GM21528 (cell line): Measurements from ENCODE around the gene CEBPE.

Source experiments
- ATAC-seq: cut with Tn5 transposase; IDR thresholded peaks from one replicate; pipeline ENCODE4 v1.9.1; 2021; ENCODE audit warnings: mild to moderate bottlenecking, moderate library complexity; ENCODE audit not compliant: unreplicated experiment, low FRiP score

The CEBPE gene

GRCh38 chr14:23145794-23146350 is 26.8 kb upstream of the CEBPE start:
- no peak for ATAC-seq

- ATAC-seq: no peak
Observed at GRCh38 chr14:23143911-23144310, 24.9 kb upstream of the CEBPE start.

DNA sequence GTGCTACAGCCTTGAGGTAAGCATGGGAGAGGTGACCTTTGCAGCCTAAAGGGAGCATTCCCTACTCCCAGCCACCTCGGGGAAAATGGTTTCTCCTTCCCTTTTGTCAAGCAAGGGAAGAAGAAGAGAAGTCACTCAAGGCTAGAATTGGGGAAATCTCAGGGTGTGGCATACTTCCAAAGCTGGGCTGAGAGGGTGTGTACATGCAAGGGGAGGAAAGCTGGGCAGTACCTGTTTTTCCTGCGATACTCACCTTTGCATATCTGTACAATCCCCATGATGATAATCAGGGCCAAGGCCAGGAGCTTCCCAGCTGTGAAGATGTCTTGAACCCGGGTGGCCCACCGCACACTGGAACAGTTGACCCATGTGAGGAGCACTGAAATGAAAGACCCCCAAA is 23.8 kb upstream of the CEBPE start:
- no peak for ATAC-seq

- ATAC-seq: no peak
Observed at GRCh38 chr14:23141706-23142444, 22.8 kb upstream of the CEBPE start.

GRCh38 chr14:23140371-23140770 is 21.3 kb upstream of the CEBPE start:
- no peak for ATAC-seq

DNA sequence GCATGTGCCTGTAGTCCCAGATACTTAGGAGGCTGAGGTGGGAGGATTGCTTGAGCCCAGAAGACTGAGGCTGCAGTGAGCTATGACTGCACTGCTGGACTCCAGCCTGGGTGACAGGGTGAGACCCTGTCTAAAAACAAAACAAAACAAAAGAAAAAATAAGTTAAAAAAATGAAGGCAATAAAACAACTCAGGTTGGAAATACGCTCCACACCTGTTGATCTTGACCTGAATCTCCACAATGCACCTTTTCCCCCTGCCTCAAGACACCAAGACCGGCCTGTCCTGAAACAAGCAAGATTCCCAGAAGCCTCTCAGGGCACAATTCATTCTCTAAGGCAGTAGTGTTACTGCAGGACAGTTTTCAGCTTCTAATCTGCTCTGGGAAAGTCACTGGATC is 20.8 kb upstream of the CEBPE start:
- ATAC-seq: no peak

DNA sequence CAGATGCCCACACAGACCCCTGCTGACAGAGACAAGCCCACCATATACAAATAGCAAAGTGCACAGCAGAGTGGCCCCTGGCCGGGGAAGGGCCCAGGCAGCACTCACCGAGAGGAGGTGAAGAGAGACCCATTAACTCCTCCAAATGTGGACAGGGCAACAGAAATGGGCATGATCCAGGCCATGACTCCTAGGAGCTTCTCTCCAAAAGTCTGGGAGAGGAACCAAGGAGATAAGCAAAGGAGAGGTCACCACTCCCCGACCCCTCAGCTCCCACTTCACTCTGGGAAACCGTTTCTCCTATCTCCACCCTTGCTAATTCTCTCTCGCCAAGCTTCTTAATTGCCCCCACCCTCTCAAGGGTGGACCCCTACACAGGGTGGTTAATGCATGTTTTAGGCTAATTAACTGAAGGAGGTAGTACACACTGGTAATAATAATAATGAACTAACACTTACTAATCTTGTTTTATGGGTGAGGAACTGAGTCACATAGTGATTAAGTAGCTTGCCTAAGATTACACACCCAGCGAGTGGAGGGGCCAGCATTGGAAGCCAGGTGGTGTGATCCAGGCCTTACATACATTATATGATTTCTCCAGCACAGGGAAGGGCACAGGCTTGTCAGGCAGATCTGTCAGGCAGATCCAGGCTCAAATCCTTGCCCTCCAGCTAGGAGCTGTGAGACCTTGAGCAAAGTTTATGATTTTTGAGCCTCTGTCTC is 18.9 kb upstream of the CEBPE start:
- ATAC-seq: no peak

- ATAC-seq: no peak
Observed at GRCh38 chr14:23137192-23137812, 18.2 kb upstream of the CEBPE start.

- ATAC-seq: no peak
Observed at GRCh38 chr14:23136566-23137133, 17.6 kb upstream of the CEBPE start.

GRCh38 chr14:23132970-23133369 is 13.9 kb upstream of the CEBPE start:
- ATAC-seq: no peak

DNA sequence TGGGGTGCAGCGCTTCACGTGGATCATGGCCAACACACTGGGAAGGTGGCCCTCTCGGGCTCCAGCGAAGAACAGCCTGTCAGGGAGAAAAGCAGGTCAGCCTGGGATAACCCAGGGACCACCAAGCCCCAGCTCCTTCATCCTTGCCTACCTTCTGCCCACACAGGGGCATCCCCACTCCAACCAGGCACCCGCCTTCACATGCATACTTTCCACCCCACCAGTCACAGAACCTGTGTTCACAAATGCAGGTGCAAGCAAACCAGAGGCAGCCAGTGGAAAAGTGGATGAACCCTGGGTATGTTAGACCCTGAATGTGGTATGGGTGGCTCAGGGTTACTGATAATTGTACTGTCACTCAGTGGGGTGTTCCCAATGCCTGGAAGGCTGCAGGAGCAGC is 12.4 kb upstream of the CEBPE start:
- no peak for ATAC-seq

DNA sequence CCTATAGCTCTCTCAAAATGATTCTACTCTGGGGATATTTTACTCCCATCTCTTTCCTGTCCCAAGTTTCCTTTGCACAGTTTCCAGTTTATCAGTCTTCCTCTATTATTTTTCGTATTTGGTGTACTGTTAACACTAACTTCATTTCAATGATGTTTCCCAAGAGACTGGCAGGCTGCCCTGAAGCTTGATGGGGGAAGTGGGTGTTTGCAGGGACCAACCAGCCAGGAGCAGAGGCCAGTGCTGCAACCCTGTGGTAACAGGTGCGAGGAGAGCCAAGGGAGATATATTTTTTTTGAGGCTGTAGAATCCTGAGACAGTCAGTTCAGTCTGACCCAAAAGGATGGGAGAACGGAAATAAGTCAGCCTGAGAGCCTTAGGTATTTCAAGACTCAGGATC is 11.8 kb upstream of the CEBPE start:
- no peak for ATAC-seq

- no peak for ATAC-seq
Observed at GRCh38 chr14:23129759-23130316, 10.8 kb upstream of the CEBPE start.

- no peak for ATAC-seq
Observed at GRCh38 chr14:23128969-23129758, 10.1 kb upstream of the CEBPE start.

GRCh38 chr14:23127861-23128260 is 8.8 kb upstream of the CEBPE start:
- no peak for ATAC-seq

- no peak for ATAC-seq
Observed at GRCh38 chr14:23126548-23127278, 7.7 kb upstream of the CEBPE start.

- no peak for ATAC-seq
Observed at GRCh38 chr14:23125933-23126524, 7.0 kb upstream of the CEBPE start.

- ATAC-seq: no peak
Observed at GRCh38 chr14:23125011-23125410, 6.0 kb upstream of the CEBPE start.
